HS-5 (cell line): Measurements from ENCODE around the gene SLC32A1.

Source experiments
- DNase-seq: peaks from one replicate; pipeline ENCODE4 v3.0.0-alpha.2; 2012; ENCODE audit warnings: low read depth

The SLC32A1 gene

DNA sequence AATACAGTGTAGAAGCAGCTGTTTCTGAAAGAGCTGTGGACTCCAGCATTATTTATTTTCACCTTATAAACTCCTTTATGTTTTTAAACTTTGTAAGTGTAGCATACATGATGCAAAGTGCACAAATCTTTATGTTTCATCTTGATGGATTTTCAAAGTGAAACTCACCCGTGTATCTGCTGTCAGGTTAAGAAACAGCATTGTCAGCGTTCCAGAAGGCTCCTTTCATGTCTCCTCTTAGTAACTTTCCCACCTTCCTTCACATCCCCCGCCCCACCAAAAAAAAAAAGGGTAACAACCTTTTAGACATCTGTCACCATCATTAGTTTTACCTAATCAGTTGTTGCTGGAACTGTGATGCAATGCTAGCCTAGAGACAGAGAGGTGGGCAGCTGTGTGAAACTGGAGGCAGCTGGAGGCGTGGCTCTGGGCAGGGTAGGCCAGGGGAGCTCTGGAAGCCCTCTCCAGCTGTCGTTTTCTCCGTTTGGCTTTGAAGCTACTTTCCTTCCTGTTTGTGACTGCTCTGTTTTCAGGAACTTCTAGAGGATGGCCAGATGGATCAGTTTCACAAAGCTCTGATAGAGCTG lies 31.1 kb downstream of the SLC32A1 start:
- DNase-seq: no peak

DNA sequence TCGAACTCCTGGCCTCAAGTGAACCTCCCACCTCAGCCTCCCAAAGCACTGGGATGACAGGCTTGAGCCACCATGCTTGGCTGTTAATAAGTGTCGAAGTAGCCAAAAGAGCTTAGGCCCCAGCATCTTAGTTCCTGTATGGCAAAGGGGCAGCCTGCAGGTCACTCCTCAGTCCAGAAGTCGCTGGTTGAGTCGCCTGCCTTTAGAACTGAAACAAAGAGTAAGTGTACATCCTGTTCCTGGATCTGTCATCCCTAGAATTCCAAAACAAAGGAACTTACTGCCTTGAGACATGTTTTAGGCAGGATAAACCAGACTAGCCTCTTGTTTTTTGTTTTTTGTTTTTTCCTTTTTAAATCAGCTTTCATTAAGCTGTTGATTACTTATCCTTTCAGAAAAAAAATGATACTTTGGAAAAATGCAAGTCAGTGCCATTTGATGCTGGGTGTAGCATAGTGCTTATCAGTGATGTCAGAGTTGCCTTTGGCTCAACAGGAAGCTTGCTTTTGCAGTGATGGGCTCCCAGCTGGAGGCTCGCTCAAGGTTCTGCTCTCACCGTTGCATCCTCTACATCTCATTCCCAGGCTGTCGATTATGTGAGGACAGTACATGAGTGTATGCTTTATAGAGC lies 33.0 kb downstream of the SLC32A1 start:
- DNase-seq: no peak

GRCh38 chr20:38759106-38759505 lies 34.8 kb downstream of the SLC32A1 start:
- DNase-seq: no peak

- no peak for DNase-seq
Observed at GRCh38 chr20:38760978-38761377, 36.7 kb downstream of the SLC32A1 start.

DNA sequence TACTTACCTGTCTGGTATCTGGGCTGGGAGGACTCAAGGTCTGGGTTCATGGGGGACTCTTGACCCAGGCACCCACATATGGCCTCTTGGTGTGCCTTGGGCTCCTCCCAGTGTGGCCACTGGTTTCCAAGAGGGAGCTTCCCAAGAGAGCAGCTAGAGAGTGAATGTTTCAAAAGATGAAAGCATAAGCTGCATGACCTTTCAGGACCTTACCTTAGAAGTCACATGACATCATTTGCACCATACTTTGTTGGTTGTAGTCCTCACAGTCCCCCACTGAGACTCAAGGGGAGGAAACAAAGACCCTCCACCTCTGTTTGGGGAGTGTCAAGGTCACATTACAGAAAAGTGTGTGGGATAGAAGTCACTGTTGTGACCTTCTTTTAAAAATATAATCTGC lies 37.9 kb downstream of the SLC32A1 start:
- DNase-seq: no peak

GRCh38 chr20:38763616-38764015 lies 39.3 kb downstream of the SLC32A1 start:
- no peak for DNase-seq

GRCh38 chr20:38764567-38765318 lies 40.5 kb downstream of the SLC32A1 start:
- peak; percentile 56 for DNase-seq

DNA sequence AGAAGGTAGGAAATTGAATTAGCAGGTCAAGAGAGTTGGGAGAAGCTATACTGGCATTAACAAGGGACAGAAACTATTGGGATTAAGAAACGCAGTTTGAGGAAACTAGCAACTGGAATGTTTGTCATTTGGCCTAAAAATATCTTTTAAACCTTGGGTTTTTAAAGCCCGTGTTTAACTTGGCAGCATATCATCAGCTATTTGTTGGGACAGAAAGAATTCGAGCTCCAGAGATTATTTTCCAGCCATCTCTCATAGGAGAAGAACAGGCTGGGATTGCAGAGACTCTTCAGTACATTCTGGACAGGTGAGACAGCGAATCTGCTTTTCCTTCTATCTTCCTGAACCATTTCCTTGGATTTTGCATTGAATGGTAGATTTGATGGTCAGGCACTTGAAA lies 41.8 kb downstream of the SLC32A1 start:
- DNase-seq: no peak

DNA sequence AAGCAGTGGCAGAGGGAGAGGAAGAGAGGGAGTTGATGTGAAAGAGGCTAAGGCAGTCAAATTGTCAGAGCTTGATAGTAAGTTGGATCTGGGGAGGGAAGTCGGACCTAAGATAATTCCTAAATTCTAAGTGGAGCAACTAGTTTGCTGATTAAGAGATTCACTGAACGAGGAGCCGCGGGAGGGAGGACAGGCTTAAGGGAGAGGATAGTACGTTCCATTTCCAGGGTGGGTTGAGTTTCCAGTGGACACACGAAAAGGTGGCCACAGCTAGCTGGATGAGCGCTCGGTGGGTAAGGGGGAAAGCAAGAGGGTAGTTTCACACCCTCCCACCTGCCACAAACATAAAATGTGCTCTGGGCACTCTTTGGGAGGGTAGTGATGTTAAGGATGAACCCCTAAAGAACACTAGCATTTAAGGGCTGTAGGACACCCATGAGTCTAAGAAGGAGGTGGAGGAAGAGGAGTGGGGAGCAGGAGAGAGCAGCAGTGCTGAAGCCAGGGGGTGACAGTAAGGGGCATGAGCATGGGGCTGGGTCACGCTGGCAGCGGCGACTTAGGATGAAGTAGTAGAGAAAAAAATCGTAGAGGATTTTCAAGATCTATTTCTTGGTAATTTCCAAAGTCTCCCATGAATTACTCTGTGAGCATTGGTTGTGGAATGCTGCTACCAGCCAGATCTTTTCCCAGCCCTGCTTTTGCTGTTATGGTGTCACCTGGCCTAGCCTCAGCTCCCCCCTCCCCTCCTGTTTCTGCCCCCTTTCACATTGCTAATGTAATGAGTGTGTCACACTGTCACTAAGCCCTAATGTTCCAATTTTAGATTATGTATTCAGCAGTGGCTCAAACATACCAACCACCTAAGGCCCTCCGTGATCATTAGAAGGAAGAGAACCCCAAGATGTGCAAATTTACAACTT lies 45.4 kb downstream of the SLC32A1 start:
- DNase-seq: no peak

GRCh38 chr20:38770546-38770945 lies 46.3 kb downstream of the SLC32A1 start:
- DNase-seq: no peak

GRCh38 chr20:38770970-38771369 lies 46.7 kb downstream of the SLC32A1 start:
- no peak for DNase-seq

DNA sequence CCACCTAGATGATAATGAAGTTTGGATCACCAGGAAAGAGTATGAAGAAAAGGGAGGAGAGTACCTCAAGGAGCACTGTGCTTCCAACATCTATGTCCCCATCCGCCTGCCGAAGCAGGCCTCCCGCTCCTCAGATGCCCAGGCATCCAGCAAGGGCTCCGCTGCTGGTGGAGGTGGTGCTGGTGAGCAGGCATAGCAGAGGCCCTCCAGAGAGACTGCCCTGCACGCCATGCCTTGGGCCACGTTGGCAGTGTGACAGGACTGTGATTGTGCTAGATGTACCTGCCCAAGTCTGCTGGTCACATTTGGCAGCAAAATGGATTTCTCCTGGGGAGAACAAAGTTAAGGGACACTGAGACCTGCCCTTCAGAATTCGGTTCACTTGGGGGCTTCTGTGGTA lies 47.3 kb downstream of the SLC32A1 start:
- no peak for DNase-seq

GRCh38 chr20:38774167-38774566 lies 49.9 kb downstream of the SLC32A1 start:
- no peak for DNase-seq

GRCh38 chr20:38776363-38776762 lies 52.1 kb downstream of the SLC32A1 start:
- no peak for DNase-seq
